Natural killer cell (primary cell): ENCODE measurements around the gene PIK3R5. TPM values are rescaled to one million over a fixed set of nuclear protein-coding genes. Genes with fewer than 3 reads are reported as not detected.

Experiments used
- ATAC-seq, 3 donors: fragments of 150-1000 bp in 2 of 3; fragments of 200-7000 bp in 1 of 3; cut with Tn5 transposase; 1 replicate in 1 of 3; 2 replicates in 2 of 3; pipeline ENCODE4 v1.10.0; 2021; ENCODE audit warnings: mild to moderate bottlenecking in 2 of 3, moderate library complexity in 2 of 3
- DNase-seq, 2 donors: peaks; one replicate each; pipeline versions ENCODE4 v3.0.0 to v3.0.0-alpha.2; 2013 to 2021; ENCODE audit warnings: mixed read lengths in 1 of 2
- H3K27ac ChIP-seq: one replicate; pipeline ENCODE4 v1.5.1; 2013; ENCODE audit warnings: mild to moderate bottlenecking, low read length
- H3K27me3 ChIP-seq: one replicate; pipeline ENCODE4 v1.6.1; 2013; ENCODE audit warnings: low read length; ENCODE audit not compliant: control insufficient read depth, insufficient read depth
- H3K36me3 ChIP-seq: one replicate; pipeline ENCODE4 v1.6.1; 2013; ENCODE audit warnings: low read length; ENCODE audit not compliant: control insufficient read depth, insufficient read depth
- H3K4me1 ChIP-seq: one replicate; pipeline ENCODE4 v1.6.1; 2013; ENCODE audit warnings: low read length; ENCODE audit not compliant: control insufficient read depth, insufficient read depth
- H3K4me3 ChIP-seq: one replicate; pipeline ENCODE4 v1.5.1; 2013; ENCODE audit warnings: low read length
- H3K9me3 ChIP-seq: one replicate; pipeline ENCODE4 v1.6.1; 2013; ENCODE audit warnings: low read length; ENCODE audit not compliant: control insufficient read depth, insufficient read depth
- H3K27ac Mint-ChIP-seq, 2 donors: one replicate each; pipeline ENCODE4 v1.8.0; 2022; ENCODE audit warnings: mild to moderate bottlenecking in 2 of 2, mixed read lengths in 2 of 2, moderate library complexity in 1 of 2
- H3K27me3 Mint-ChIP-seq, 2 donors: one replicate each; pipeline ENCODE4 v1.8.0; 2022; ENCODE audit warnings: low read depth in 2 of 2, mixed read lengths in 2 of 2
- H3K36me3 Mint-ChIP-seq: one replicate; pipeline ENCODE4 v1.8.0; 2022; ENCODE audit warnings: mixed read lengths
- H3K4me1 Mint-ChIP-seq, 2 donors: one replicate each; pipeline ENCODE4 v1.8.0; 2022; ENCODE audit warnings: mixed read lengths in 2 of 2
- H3K4me3 Mint-ChIP-seq: one replicate; pipeline ENCODE4 v1.8.0; 2022; ENCODE audit warnings: mild to moderate bottlenecking, moderate library complexity, mixed read lengths
- H3K9me3 Mint-ChIP-seq, 2 donors: one replicate each; pipeline ENCODE4 v1.8.0; 2022; ENCODE audit warnings: mixed read lengths in 2 of 2
- WGBS: methylation state at CpG from one replicate; pipeline ENCODE4 v1.1.7; 2013; ENCODE audit warnings: missing lambda C conversion rate; ENCODE audit not compliant: insufficient coverage; 5-methylcytosine and 5-hydroxymethylcytosine counted together
- intact Hi-C: fragments of 100-400 bp; cut with micrococcal nuclease; formaldehyde crosslinking; loops from one replicate; pipeline ENCODE4 v1.14.2; 2022
- total RNA-seq, 4 donors: library from RNA; stranded (reverse); fragments of 120-200 nt in 1 of 4; gene quantifications; one replicate each; pipeline versions ENCODE4 v1.2.3 to v1.2.4, GENCODE V29; 2013 to 2022
- TF ChIP-seq, protein P1 (sequence below): fragments of 200-600 bp; IDR thresholded peaks from one replicate; pipeline ENCODE4 v1.8.0; 2022; ENCODE audit warnings: antibody characterized with exemption

PIK3R5 gene
- total RNA-seq, 3 donors from 2014 or later (not counting 1 experiment from before 2014, with no cell fraction given): 254 to 364 (median 348) TPM

DNA sequence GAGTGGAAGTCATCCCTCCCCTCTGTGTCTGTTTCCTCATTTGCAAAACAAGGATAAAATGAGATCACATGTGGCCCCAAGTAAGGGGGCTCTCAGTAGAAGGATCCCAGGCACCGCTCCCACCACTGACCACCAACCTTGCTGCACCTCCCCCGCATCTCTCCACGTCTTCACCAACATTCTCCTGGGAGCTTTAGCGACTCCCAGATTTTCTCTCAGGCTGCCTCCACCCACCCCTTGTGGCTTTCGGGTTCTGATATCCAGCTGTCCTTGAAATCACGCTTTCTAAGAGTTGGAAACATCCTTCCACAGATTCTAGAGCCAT lies 39.4 kb upstream of the PIK3R5 start:
- Mint-ChIP-seq H3K36me3 (no peaks in the 10 kb centered on the region), H3K27me3 (peaks cover 72 to 85% of the 10 kb centered on the region in 2 donors), H3K9me3 (no peaks in the 10 kb centered on the region), H3K27ac (no peak overlapping the region), H3K4me3 (no peak overlapping the region), H3K4me1 (peaks cover 10 to 15% of the 10 kb centered on the region in 2 donors)
- Histone ChIP-seq H3K9me3 (no peaks in the 10 kb centered on the region), H3K36me3 (no peaks in the 10 kb centered on the region), H3K4me3 (no peak overlapping the region), H3K4me1 (peaks cover 15% of the 10 kb centered on the region), H3K27me3 (peaks cover 28% of the 10 kb centered on the region), H3K27ac (no peak overlapping the region)
- WGBS: 72% methylated on average over 5 of the region's 6 CpGs
- intact Hi-C loops: loop anchor here (10.0 kb wide), 1 partner anchor 220 kb away; no protein-coding TSS in a partner anchor
- TF ChIP-seq, protein P1, sequence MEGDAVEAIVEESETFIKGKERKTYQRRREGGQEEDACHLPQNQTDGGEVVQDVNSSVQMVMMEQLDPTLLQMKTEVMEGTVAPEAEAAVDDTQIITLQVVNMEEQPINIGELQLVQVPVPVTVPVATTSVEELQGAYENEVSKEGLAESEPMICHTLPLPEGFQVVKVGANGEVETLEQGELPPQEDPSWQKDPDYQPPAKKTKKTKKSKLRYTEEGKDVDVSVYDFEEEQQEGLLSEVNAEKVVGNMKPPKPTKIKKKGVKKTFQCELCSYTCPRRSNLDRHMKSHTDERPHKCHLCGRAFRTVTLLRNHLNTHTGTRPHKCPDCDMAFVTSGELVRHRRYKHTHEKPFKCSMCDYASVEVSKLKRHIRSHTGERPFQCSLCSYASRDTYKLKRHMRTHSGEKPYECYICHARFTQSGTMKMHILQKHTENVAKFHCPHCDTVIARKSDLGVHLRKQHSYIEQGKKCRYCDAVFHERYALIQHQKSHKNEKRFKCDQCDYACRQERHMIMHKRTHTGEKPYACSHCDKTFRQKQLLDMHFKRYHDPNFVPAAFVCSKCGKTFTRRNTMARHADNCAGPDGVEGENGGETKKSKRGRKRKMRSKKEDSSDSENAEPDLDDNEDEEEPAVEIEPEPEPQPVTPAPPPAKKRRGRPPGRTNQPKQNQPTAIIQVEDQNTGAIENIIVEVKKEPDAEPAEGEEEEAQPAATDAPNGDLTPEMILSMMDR: no peak
- no peak for ATAC-seq
- DNase-seq: no peak

DNA sequence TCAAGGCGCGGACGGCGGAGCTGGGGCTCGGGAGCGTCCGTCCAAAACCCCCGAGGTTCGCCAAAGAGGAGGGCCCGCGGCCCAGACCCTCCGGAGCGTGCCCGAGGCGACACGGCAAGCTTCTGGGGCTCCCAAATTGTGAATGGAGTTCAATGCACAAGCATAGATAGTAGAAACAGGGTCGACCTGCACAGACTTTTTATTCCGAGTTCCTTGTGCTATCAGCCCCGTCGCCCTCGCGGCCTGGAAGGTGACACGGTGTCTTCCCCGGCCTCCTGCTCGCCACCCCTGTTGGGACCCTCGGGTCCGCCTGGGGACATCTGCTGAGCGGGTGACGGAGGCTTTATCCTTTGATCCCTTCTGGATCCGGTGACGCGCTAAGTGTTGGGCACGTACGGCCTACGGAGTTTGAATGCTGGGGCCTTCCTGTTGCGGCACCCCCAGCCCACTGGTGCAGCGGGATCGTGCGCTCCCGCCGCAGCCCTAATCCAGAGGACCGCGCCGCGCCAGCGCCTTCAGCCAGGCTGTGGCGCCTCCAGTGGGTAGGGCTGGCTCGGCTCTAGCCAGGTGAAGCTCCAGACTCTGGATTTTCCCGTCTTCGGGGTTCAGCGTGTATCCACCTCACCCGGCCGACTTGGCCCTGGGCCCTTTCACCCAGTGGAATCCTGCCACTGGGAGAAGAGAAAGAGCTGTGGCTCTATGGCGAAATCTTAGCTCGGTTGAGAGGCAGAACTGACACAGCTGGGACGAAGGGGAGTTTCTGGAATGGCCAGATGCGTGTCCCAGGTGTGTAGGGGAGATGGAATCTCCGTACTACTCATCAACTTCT lies 38.8 kb upstream of the PIK3R5 start:
- Mint-ChIP-seq H3K4me1 (peaks cover 10 to 15% of the 10 kb centered on the region in 2 donors), H3K36me3 (no peaks in the 10 kb centered on the region), H3K4me3 (peak overlapping the region; percentile 25), H3K27me3 (peaks cover 69 to 80% of the 10 kb centered on the region in 2 donors), H3K27ac (no peak overlapping the region), H3K9me3 (no peaks in the 10 kb centered on the region)
- intact Hi-C loops: loop anchor here (10.0 kb wide), 1 partner anchor 220 kb away; no protein-coding TSS in a partner anchor
- Histone ChIP-seq H3K36me3 (no peaks in the 10 kb centered on the region), H3K27me3 (peaks cover 28% of the 10 kb centered on the region), H3K4me3 (no peak overlapping the region), H3K27ac (no peak overlapping the region), H3K4me1 (peaks cover 15% of the 10 kb centered on the region), H3K9me3 (no peaks in the 10 kb centered on the region)
- WGBS: 12% methylated on average over 56 of the region's 58 CpGs
- TF ChIP-seq, protein P1: no peak
- ATAC-seq (no peak), DNase-seq (no peak)

DNA sequence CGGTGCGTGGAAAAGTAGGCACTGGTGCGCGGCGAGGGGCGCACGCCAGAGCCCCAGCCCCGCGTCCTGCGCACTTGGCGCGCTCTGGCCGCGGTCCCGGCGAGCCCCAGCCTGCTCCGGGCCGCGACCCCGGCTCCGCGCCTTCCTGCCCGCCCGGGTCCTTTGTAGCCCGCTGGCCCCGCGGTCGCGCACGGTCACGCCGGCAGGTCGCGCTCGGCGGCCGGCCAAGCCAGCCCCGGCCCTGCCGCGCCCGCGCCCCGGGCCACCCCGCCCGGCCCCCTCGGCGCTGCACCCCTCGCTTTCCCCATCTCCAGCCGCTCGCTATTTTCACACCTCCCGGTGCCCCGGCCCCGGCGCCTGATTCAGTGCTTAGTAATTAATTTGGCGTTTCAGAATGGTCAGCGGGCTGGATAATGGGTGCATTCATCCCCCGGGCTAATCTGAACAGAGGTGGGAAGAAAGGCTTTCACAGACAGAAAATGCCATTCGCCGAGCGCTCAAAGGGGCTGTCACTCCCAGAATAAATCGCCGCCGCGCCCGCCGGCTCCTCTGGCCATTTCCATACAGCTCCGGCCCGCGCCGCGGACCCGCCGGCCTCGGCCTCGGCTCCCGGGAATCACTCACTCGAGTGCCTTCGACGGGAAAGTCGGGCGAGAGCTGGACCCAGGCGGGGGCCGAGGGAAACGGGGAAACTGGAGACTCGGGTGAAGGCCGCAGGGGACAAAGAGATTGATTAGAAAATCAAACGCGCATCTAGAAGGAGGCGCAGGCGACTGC lies 38.0 kb upstream of the PIK3R5 start:
- Mint-ChIP-seq H3K4me1 (peaks cover 10 to 15% of the 10 kb centered on the region in 2 donors), H3K27me3 (peaks cover 66 to 72% of the 10 kb centered on the region in 2 donors), H3K4me3 (peak overlapping the region; percentile 53), H3K36me3 (no peaks in the 10 kb centered on the region), H3K27ac (no peak overlapping the region), H3K9me3 (no peaks in the 10 kb centered on the region)
- no peak overlapping the region for H3K4me3 ChIP-seq
- H3K9me3 ChIP-seq: no peaks in the 10 kb centered on the region
- peaks cover 15% of the 10 kb centered on the region for H3K4me1 ChIP-seq
- WGBS: 2% methylated on average over 90 of the region's 90 CpGs
- no peaks in the 10 kb centered on the region for H3K36me3 ChIP-seq
- peaks cover 28% of the 10 kb centered on the region for H3K27me3 ChIP-seq
- ATAC-seq: no peak
- H3K27ac ChIP-seq: no peak overlapping the region
- DNase-seq: no peak
- intact Hi-C loops: loop anchor here (10.0 kb wide), 1 partner anchor 219 kb away; no protein-coding TSS in a partner anchor
- TF ChIP-seq, protein P1: no peak
